ENCODE data around the gene RRAGA. TPM values are rescaled to one million over a fixed set of nuclear protein-coding genes. Genes with fewer than 3 reads are reported as not detected.
A peak's percentile ranks its signal among the peaks of the same experiment; 100 is the strongest.

RRAGA gene
- 53.2 TPM for total RNA-seq

GRCh38 chr9:19048966-19049916, at the start of gene RRAGA:
TSS of gene RRAGA (plus strand) at chr9:19049427. CDS start at chr9:19049660, 233 bp downstream.

GRCh38 chr9:19033015-19033414, 16.2 kb upstream of the RRAGA start, which contains the start of gene SAXO1:
TSS of gene SAXO1 (minus strand) at chr9:19033209. CDS start at chr9:19032908, 301 bp downstream.

Small RNAs within 50 kb of the gene (small RNA-seq; reads per million reads assigned to genes)
- gene RF00019 (ENCODE audit: low replicate concordance) (not detected), gene RNU6-264P (ENCODE audit: low replicate concordance) (not detected), gene SCARNA8 (ENCODE audit: low replicate concordance) (7.8 reads per million, percentile 89 among the genes with 10 or more reads in this experiment)

Other genes with a start within 250 kb of the RRAGA start
- under 0.01 TPM for gene SAXO1, start 16.2 kb upstream of the RRAGA start, total RNA-seq
- gene HAUS6, start 53.5 kb downstream of the RRAGA start, total RNA-seq = 32.6 TPM
- gene PLIN2, start 78.1 kb downstream of the RRAGA start, total RNA-seq = 20.0 TPM
- 172 TPM for gene DENND4C, start 181.3 kb downstream of the RRAGA start, total RNA-seq

Measured in parietal lobe (tissue), 2 donors.